ENCODE results near the gene MYRF.
A peak's percentile ranks its signal among the peaks of the same experiment; 100 is the strongest.

MYRF gene

DNA sequence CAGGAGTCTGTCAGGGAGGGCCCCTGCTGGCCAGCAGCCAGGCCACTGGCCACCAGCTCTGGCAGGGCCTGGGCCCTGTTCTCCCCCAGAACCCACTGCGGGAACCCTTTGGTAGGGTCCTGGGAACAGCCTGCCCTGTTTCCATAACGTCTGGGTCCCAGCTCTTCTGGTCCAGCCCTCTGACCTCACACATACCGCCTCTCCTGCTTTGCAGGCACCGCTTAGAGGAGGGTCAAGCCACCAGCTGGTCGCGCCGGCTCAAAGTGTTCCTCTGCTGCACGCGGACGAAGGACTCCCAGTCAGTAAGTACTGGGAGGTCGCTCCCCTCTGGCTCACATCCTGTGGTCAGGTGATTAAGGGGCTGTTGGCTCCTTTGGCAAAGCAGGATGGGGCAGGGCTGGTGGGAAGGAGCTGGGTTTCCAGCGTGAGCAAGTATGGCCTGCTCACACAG lies 26.6 kb upstream of the MYRF start:
- TF ChIP-seq, protein P1, sequence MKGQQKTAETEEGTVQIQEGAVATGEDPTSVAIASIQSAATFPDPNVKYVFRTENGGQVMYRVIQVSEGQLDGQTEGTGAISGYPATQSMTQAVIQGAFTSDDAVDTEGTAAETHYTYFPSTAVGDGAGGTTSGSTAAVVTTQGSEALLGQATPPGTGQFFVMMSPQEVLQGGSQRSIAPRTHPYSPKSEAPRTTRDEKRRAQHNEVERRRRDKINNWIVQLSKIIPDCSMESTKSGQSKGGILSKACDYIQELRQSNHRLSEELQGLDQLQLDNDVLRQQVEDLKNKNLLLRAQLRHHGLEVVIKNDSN (IDR thresholded peaks at IDR 0.05) = no peak
- TF ChIP-seq EGR1 (IDR thresholded peaks at IDR 0.05) (no peak), YY1 (IDR thresholded peaks at IDR 0.05; ENCODE audit: low read depth) (no peak), ZBTB7A (IDR thresholded peaks at IDR 0.05; ENCODE audit: low read depth) (no peak), TEAD4 (IDR thresholded peaks at IDR 0.05) (no peak), RAD21 (IDR thresholded peaks at IDR 0.05; ENCODE audit: low read depth) (no peak), CEBPB (IDR thresholded peaks at IDR 0.05) (no peak), NFIC (IDR thresholded peaks at IDR 0.05) (no peak), TCF12 (IDR thresholded peaks at IDR 0.05; ENCODE audit: low read depth) (no peak)
- TF ChIP-seq, protein P2, sequence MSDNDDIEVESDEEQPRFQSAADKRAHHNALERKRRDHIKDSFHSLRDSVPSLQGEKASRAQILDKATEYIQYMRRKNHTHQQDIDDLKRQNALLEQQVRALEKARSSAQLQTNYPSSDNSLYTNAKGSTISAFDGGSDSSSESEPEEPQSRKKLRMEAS (IDR thresholded peaks at IDR 0.05) = no peak

DNA sequence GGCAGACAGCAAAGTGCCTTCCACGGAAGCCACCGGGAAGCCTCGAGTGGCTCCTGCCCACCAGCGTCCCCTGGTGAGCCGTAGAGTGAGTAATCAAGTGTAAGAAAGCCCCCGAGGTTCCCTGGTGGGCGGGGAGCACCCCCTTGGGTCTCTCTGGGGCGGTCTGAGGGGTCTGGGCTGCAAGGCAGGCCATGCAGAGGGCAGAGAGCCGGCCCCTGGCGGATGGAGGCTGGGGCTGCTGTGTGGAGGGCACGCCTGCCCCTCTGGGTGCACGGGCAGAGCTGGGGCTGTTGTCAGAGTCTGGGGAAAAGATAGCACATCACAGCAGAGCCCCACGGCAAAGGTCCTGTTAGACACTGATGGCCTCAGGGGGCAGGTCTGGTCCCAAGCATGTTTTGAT lies 25.7 kb upstream of the MYRF start:
- TF ChIP-seq TCF12 (IDR thresholded peaks at IDR 0.05; ENCODE audit: low read depth) (no peak), NFIC (IDR thresholded peaks at IDR 0.05) (no peak), FOXM1 (IDR thresholded peaks at IDR 0.05; ENCODE audit: borderline replicate concordance, low read depth) (no peak), EP300 (IDR thresholded peaks at IDR 0.05; ENCODE audit: borderline replicate concordance) (no peak), CREB1 (IDR thresholded peaks at IDR 0.05; ENCODE audit: low read depth) (no peak), ZBTB7A (IDR thresholded peaks at IDR 0.05; ENCODE audit: low read depth) (no peak), CEBPB (IDR thresholded peaks at IDR 0.05) (no peak)
- TF ChIP-seq, protein P1 (IDR thresholded peaks at IDR 0.05) = no peak

DNA sequence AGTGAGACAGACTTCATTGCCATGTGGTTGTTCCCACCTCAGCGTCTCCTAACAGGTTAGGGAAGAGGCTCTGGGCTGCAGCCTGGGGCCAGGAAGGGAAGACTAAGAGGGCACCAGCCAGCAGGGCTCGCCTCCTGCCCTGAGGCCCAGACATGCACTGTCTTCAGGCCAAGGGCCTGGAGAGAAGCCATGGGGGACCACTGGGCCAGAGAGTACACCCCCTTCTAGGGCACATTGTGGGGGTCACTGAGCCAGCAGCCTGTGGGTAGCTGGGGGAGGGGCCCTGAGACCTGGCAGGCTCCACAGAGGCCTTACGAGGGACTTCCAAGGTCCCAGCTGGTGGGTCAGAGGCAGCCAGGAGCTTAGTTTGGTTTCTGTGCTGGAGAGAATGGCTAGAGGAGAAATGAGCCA lies 25.0 kb upstream of the MYRF start:
- TF ChIP-seq, protein P2 (IDR thresholded peaks at IDR 0.05) = no peak
- TF ChIP-seq YY1 (IDR thresholded peaks at IDR 0.05; ENCODE audit: low read depth) = no peak
- no peak for TF ChIP-seq FOXM1 (IDR thresholded peaks at IDR 0.05; ENCODE audit: borderline replicate concordance, low read depth)
- TF ChIP-seq, protein P3, sequence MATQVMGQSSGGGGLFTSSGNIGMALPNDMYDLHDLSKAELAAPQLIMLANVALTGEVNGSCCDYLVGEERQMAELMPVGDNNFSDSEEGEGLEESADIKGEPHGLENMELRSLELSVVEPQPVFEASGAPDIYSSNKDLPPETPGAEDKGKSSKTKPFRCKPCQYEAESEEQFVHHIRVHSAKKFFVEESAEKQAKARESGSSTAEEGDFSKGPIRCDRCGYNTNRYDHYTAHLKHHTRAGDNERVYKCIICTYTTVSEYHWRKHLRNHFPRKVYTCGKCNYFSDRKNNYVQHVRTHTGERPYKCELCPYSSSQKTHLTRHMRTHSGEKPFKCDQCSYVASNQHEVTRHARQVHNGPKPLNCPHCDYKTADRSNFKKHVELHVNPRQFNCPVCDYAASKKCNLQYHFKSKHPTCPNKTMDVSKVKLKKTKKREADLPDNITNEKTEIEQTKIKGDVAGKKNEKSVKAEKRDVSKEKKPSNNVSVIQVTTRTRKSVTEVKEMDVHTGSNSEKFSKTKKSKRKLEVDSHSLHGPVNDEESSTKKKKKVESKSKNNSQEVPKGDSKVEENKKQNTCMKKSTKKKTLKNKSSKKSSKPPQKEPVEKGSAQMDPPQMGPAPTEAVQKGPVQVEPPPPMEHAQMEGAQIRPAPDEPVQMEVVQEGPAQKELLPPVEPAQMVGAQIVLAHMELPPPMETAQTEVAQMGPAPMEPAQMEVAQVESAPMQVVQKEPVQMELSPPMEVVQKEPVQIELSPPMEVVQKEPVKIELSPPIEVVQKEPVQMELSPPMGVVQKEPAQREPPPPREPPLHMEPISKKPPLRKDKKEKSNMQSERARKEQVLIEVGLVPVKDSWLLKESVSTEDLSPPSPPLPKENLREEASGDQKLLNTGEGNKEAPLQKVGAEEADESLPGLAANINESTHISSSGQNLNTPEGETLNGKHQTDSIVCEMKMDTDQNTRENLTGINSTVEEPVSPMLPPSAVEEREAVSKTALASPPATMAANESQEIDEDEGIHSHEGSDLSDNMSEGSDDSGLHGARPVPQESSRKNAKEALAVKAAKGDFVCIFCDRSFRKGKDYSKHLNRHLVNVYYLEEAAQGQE (IDR thresholded peaks at IDR 0.05; ENCODE audit: low read depth) = no peak
- TF ChIP-seq, protein P1 (IDR thresholded peaks at IDR 0.05) = no peak
- TF ChIP-seq TEAD4 (IDR thresholded peaks at IDR 0.05) = no peak
- no peak for TF ChIP-seq ZBTB7A (IDR thresholded peaks at IDR 0.05; ENCODE audit: low read depth)
- no peak for TF ChIP-seq EGR1 (IDR thresholded peaks at IDR 0.05)

DNA sequence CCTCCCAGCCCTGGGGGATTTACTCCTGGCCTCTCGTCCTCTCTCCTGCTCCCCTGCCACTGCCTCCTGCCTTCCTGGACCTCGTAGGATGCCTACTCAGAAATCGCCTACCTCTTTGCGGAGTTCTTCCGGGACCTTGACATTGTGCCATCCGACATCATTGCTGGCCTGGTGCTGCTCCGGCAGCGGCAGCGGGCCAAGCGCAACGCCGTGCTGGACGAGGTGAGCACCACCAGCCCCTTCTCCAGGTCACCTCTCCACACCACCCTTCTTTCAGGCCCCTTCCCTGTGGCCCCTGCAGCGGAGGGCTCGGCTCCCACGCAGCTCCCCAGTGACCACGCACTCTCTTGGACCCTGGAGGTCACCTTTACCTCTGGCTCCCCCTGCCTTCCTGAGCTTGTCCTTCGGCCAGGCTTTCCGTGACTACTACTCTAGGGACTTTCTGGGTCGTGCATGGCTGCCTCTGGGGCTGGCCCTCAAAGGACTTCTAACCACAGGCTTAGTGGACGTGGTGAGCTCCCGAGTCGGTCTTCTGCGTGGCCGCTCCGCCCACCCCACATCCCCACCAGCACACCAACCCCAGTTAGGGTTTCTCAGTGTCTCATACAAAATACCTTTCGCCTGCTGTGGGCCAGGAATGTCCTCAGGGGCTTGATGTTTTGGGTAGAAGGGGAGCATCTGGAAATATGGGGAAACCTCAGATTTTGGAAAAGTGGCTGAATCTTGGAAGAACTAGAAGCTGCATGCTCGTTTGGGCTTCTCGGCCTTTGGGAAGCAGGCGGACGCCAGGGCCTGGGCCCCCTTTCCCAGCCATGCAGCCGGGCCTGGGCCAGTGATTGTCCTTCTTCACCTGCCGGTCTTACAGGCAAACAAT lies 24.1 kb upstream of the MYRF start:
- no peak for TF ChIP-seq RAD21 (IDR thresholded peaks at IDR 0.05; ENCODE audit: low read depth)

DNA sequence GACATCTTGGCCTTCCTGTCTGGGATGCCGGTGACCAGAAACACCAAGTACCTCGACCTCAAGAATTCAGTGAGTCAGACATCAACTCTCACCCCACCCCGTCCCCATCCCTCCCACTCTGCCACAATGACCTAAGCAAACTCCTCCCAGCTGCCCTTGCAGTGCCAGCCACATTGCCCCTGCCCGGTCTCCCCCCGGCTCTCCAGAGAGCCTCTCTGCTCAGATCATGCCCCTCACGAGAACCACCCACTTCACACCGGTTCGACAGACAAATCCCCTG lies 23.6 kb upstream of the MYRF start:
- TF ChIP-seq TAF1 (IDR thresholded peaks at IDR 0.05; ENCODE audit: low read depth) (no peak), YY1 (IDR thresholded peaks at IDR 0.05; ENCODE audit: low read depth) (no peak), TCF12 (IDR thresholded peaks at IDR 0.05; ENCODE audit: low read depth) (no peak), TEAD4 (IDR thresholded peaks at IDR 0.05) (no peak), FOXM1 (IDR thresholded peaks at IDR 0.05; ENCODE audit: borderline replicate concordance, low read depth) (no peak), ZBTB7A (IDR thresholded peaks at IDR 0.05; ENCODE audit: low read depth) (no peak), CREB1 (IDR thresholded peaks at IDR 0.05; ENCODE audit: low read depth) (no peak), RAD21 (IDR thresholded peaks at IDR 0.05; ENCODE audit: low read depth) (no peak)
- TF ChIP-seq, protein P2 (IDR thresholded peaks at IDR 0.05) = no peak

DNA sequence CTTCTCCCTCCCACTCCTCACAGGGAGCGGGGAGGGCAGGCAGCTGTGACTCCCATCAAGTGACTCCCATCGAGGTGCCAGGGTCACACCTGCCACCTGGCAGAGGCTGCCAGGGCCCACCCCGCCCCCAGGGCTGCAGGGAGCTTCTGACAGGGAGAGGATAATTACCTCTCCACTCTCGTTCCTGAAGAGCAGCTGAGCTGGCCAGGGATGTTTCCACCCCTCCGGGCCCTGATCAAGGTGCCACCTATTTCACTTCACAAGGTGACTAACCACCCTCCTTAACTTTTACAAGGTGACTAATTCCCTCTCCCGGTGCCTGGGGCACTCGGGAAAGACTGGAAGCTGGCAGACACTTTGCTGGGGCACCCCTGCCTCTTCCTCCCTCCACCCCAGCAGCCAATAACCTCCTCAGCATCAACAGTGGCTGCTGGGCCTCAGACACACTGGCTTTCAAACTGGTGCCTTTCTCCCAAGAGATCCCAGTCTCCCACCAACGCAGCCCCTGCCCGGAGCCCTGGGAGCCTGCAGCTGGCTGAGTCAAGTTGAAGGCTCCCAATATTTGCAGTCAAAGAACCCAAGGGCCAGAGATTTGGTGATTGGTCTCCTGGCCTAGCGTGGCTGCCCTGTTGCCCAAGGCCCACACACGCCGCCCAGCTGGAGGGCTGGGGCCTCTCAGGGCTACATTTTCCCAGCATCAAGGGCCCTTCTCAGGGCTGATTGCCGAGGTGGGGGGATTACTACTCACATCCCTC lies 22.0 kb upstream of the MYRF start:
- TF ChIP-seq EP300 (IDR thresholded peaks at IDR 0.05; ENCODE audit: borderline replicate concordance) (no peak), RAD21 (IDR thresholded peaks at IDR 0.05; ENCODE audit: low read depth) (no peak), TAF1 (IDR thresholded peaks at IDR 0.05; ENCODE audit: low read depth) (no peak), FOXM1 (IDR thresholded peaks at IDR 0.05; ENCODE audit: borderline replicate concordance, low read depth) (no peak), TCF12 (IDR thresholded peaks at IDR 0.05; ENCODE audit: low read depth) (0 out of 2 replicates have a peak, but pooled peaks have one; percentile 26), EGR1 (IDR thresholded peaks at IDR 0.05) (no peak)
